Activated CD8-positive, alpha-beta memory T cell treated with anti-CD3 and anti-CD28 coated beads for 4 hours (primary cell): ENCODE measurements around the gene RNF212.
"Not testable (repeated sequence)": the region's sequence is repeated elsewhere in the genome, so short reads cannot be mapped to it uniquely, and the experiment has no call there.

ENCODE experiments used
- DNase-seq, 2 donors: peaks; one replicate each; pipeline ENCODE4 v3.0.0-alpha.2; 2020; ENCODE audit warnings: low read depth in 2 of 2

The RNF212 gene

GRCh38 chr4:1113311-1114009 is at the start of gene RNF212:
RNF212 (minus strand) TSS chr4:1113564; CDS start chr4:1113464, 100 bp downstream.
- DNase-seq: no peak

GRCh38 chr4:1160351-1160750 is 47.0 kb upstream of the RNF212 start:
- DNase-seq: no peak

GRCh38 chr4:1156069-1156468 is 42.7 kb upstream of the RNF212 start:
- no peak for DNase-seq

- DNase-seq: no peak
Measured at GRCh38 chr4:1155314-1155713, 42.0 kb upstream of the RNF212 start.

- no peak for DNase-seq
Measured at GRCh38 chr4:1154523-1155182, 41.3 kb upstream of the RNF212 start.

GRCh38 chr4:1154126-1154522 is 40.8 kb upstream of the RNF212 start:
- no peak for DNase-seq

GRCh38 chr4:1153567-1154090 is 40.3 kb upstream of the RNF212 start:
- no peak for DNase-seq

- no peak for DNase-seq
Measured at GRCh38 chr4:1152290-1152689, 38.9 kb upstream of the RNF212 start.

- no peak for DNase-seq
Measured at GRCh38 chr4:1151541-1151940, 38.2 kb upstream of the RNF212 start.

GRCh38 chr4:1150875-1151274 is 37.5 kb upstream of the RNF212 start:
- no peak for DNase-seq

- no peak for DNase-seq
Measured at GRCh38 chr4:1139860-1140259, 26.5 kb upstream of the RNF212 start.

GRCh38 chr4:1137850-1138249 is 24.5 kb upstream of the RNF212 start:
- no peak for DNase-seq

- DNase-seq: no peak
Measured at GRCh38 chr4:1137063-1137776, 23.9 kb upstream of the RNF212 start.

GRCh38 chr4:1136048-1136447 is 22.7 kb upstream of the RNF212 start:
- no peak for DNase-seq

GRCh38 chr4:1133033-1133432 is 19.7 kb upstream of the RNF212 start:
- DNase-seq: no peak

GRCh38 chr4:1130316-1131186 is 17.2 kb upstream of the RNF212 start:
- peak; percentile 54 to 55 for DNase-seq

- no peak for DNase-seq
Measured at GRCh38 chr4:1126506-1126905, 13.1 kb upstream of the RNF212 start.

- DNase-seq: not testable (repeated sequence)
Measured at GRCh38 chr4:1125466-1125865, 12.1 kb upstream of the RNF212 start.

GRCh38 chr4:1124818-1125217 is 11.5 kb upstream of the RNF212 start:
- DNase-seq: no peak

GRCh38 chr4:1122505-1122904 is 9.1 kb upstream of the RNF212 start:
- no peak for DNase-seq

GRCh38 chr4:1116838-1117237 is 3.5 kb upstream of the RNF212 start:
- no peak for DNase-seq
